OCI-LY7 (cell line): ENCODE measurements around the gene ATP4A. TPM values are rescaled to one million over a fixed set of nuclear protein-coding genes. Genes with fewer than 3 reads are reported as not detected.

Experiments used
- BruUV-seq: library from RNA; stranded (reverse); fragments of 400-500 nt; replicated peaks from 2 replicates; lab custom pipeline; 2021; lab: Mats Ljungman, UMichigan
- CTCF ChIA-PET: fragments of 300-600 bp; sonication (Branson Sonifier 250); formaldehyde crosslinking; loops from one replicate; lab custom pipeline; 2022; ENCODE audit warnings: antibody characterized with exemption; ENCODE audit not compliant: unreplicated experiment; lab: Charles Lee
- POLR2A ChIA-PET: fragments of 300-600 bp; sonication (Branson Sonifier 250); formaldehyde crosslinking; loops from one replicate; lab custom pipeline; 2022; ENCODE audit warnings: antibody characterized with exemption; lab: Charles Lee
- DNase-seq: peaks from one replicate; pipeline ENCODE4 v3.0.0-alpha.2; 2015; ENCODE audit warnings: low spot score
- H2AFZ ChIP-seq: fragments of 200-600 bp; sonication (generic), shearing (Covaris generic); 2 replicates; pipeline ENCODE4 v1.6.1; 2014; ENCODE audit warnings: mild to moderate bottlenecking, antibody characterized with exemption, low read length, moderate library complexity
- H3K27ac ChIP-seq: fragments of 200-600 bp; sonication (generic); 2 replicates; pipeline ENCODE4 v1.5.1; 2014; ENCODE audit warnings: mixed run types, low read depth, mild to moderate bottlenecking, moderate library complexity, low read length, inconsistent platforms; ENCODE audit not compliant: poor library complexity, severe bottlenecking
- H3K36me3 ChIP-seq: fragments of 200-600 bp; sonication (generic); 2 replicates; pipeline ENCODE4 v1.6.1; 2014; ENCODE audit warnings: mild to moderate bottlenecking, antibody characterized with exemption, low read length, moderate library complexity, mixed read lengths; ENCODE audit not compliant: insufficient read depth
- H3K4me1 ChIP-seq: fragments of 200-600 bp; sonication (generic); 2 replicates; pipeline ENCODE4 v1.5.1; 2014; ENCODE audit warnings: mild to moderate bottlenecking, low read length; ENCODE audit not compliant: insufficient read depth, poor library complexity, severe bottlenecking
- H3K4me2 ChIP-seq: fragments of 200-600 bp; sonication (generic); 2 replicates; pipeline ENCODE4 v1.6.1; 2014; ENCODE audit warnings: mild to moderate bottlenecking, low read length
- H3K4me3 ChIP-seq: fragments of 200-600 bp; sonication (generic); 2 replicates; pipeline ENCODE4 v1.5.1; 2014; ENCODE audit warnings: mild to moderate bottlenecking, low read depth, low read length; ENCODE audit not compliant: poor library complexity, severe bottlenecking
- H3K79me2 ChIP-seq: fragments of 200-600 bp; sonication (generic); 2 replicates; pipeline ENCODE4 v1.6.1; 2016; ENCODE audit warnings: low read depth, mild to moderate bottlenecking, low read length, moderate library complexity, mixed read lengths; ENCODE audit not compliant: insufficient read depth
- H3K9me2 ChIP-seq: fragments of 200-600 bp; sonication (generic); 2 replicates; pipeline ENCODE4 v1.6.1; 2016; ENCODE audit warnings: mild to moderate bottlenecking, low read length, mixed read lengths; ENCODE audit not compliant: insufficient read depth
- H3K9me3 ChIP-seq: fragments of 200-600 bp; sonication (generic); 2 replicates; pipeline ENCODE4 v1.6.1; 2014; ENCODE audit warnings: mild to moderate bottlenecking, mixed run types, low read length, mixed read lengths
- H4K20me1 ChIP-seq: fragments of 200-600 bp; sonication (generic); 2 replicates; pipeline ENCODE4 v1.6.1; 2014; ENCODE audit warnings: mild to moderate bottlenecking, antibody characterized with exemption, low read length, moderate library complexity, mixed read lengths; ENCODE audit not compliant: insufficient read depth
- EZH2phosphoT487 ChIP-seq: fragments of 200-600 bp; sonication (generic); IDR thresholded peaks from 2 replicates; pipeline ENCODE4 v1.6.1; 2018; ENCODE audit warnings: low read depth, borderline replicate concordance, mild to moderate bottlenecking, mixed run types, antibody characterized with exemption, low read length, moderate library complexity, mixed read lengths
- intact Hi-C: fragments of 100-400 bp; cut with micrococcal nuclease; formaldehyde crosslinking; loops from one replicate; pipeline ENCODE4 v1.10.0; 2022; ENCODE audit not compliant: unreplicated experiment
- total RNA-seq, 2 experiments: library from RNA; depleted of rRNA in 1 of 2; stranded (reverse); fragments of >200 nt in 1 of 2; shearing (Covaris generic) in 1 of 2; gene quantifications; 2 replicates each; pipeline ENCODE4 v1.2.3, GENCODE V29; 2014 to 2022
- TF ChIP-seq, protein P1 (sequence below): fragments of 200-600 bp; sonication (generic); conservative IDR thresholded peaks from 2 replicates; pipeline ENCODE4 v1.5.1; 2014; ENCODE audit warnings: mild to moderate bottlenecking, antibody characterized with exemption, low read length, moderate library complexity, mixed read lengths

The ATP4A gene
- total RNA-seq, 2 experiments from 2014 or later, result 0.36 to 0.92 TPM

DNA sequence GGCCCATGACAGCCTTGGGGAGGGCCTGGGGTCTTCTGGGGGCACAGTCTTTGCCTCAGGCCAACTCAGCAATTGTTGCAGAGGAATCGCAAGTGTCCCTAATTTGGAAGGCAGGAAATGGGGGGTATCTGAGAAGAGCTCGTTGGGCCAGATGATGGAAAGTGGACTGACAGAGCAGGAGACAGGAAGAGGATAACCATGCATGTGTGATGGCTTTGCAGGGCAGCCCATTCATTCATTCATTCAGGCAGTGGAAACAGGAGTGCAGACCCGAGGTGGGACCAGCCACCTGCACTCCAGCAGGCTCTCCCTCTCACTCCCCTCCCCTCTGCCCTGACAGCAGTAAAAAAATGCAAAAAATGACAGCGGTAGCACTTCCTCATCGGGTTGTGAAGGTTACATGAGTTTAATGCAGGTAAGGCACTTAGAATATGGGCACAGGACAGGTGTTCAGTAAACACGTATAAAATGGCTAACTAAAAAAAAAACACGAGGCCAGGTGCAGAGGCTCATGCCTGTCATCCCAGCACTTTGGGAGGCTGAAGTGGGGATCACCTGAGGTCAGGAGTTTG lies 23.0 kb downstream of the ATP4A start:
- ChIA-PET CTCF (no interaction called here), POLR2A (no interaction called here)
- Histone ChIP-seq H3K4me1 (peaks cover 24% of the 10 kb centered on the region), H3K79me2 (peaks cover 13% of the 10 kb centered on the region; the same call in 1 of the 2 replicates), H4K20me1 (no peaks in the 10 kb centered on the region), H3K9me3 (no peaks in the 10 kb centered on the region), H3K36me3 (no peaks in the 10 kb centered on the region), H2AFZ (no peak overlapping the region), H3K4me3 (no peak overlapping the region), H3K27ac (peak overlapping the region; percentile 3), H3K4me2 (peak overlapping the region; percentile 48), H3K9me2 (no peaks in the 10 kb centered on the region)
- intact Hi-C loops, result no loop called here
- BruUV-seq, result no TSS peak
- TF ChIP-seq, protein P1, sequence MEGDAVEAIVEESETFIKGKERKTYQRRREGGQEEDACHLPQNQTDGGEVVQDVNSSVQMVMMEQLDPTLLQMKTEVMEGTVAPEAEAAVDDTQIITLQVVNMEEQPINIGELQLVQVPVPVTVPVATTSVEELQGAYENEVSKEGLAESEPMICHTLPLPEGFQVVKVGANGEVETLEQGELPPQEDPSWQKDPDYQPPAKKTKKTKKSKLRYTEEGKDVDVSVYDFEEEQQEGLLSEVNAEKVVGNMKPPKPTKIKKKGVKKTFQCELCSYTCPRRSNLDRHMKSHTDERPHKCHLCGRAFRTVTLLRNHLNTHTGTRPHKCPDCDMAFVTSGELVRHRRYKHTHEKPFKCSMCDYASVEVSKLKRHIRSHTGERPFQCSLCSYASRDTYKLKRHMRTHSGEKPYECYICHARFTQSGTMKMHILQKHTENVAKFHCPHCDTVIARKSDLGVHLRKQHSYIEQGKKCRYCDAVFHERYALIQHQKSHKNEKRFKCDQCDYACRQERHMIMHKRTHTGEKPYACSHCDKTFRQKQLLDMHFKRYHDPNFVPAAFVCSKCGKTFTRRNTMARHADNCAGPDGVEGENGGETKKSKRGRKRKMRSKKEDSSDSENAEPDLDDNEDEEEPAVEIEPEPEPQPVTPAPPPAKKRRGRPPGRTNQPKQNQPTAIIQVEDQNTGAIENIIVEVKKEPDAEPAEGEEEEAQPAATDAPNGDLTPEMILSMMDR, result no peak
- no peak for TF ChIP-seq EZH2phosphoT487
- DNase-seq, result peak; percentile 49

- no peaks in the 10 kb centered on the region for H3K9me2 ChIP-seq
- BruUV-seq, result no TSS peak
- H3K79me2 ChIP-seq, result peaks cover 10% of the 10 kb centered on the region; the same call in 1 of the 2 replicates
- peaks cover 24% of the 10 kb centered on the region for H3K4me1 ChIP-seq
- H3K36me3 ChIP-seq, result no peaks in the 10 kb centered on the region
- TF ChIP-seq, protein P1, result no peak
- H3K4me2 ChIP-seq, result no peak overlapping the region
- ChIA-PET CTCF (no interaction called here), POLR2A (no interaction called here)
- DNase-seq, result no peak
- H3K9me3 ChIP-seq, result no peaks in the 10 kb centered on the region
- no peak overlapping the region for H3K4me3 ChIP-seq
- no peak overlapping the region for H3K27ac ChIP-seq
- no peaks in the 10 kb centered on the region for H4K20me1 ChIP-seq
- no peak overlapping the region for H2AFZ ChIP-seq
- intact Hi-C loops, result no loop called here
These were observed 23.6 kb downstream of the ATP4A start for GRCh38 chr19:35539850-35540249.

GRCh38 chr19:35539314-35539713 lies 24.1 kb downstream of the ATP4A start:
- DNase-seq, result no peak
- intact Hi-C loops, result no loop called here
- peaks cover 5% of the 10 kb centered on the region; the same call in 1 of the 2 replicates for H3K79me2 ChIP-seq
- no peak overlapping the region for H3K27ac ChIP-seq
- TF ChIP-seq, protein P1, result no peak
- no peak for TF ChIP-seq EZH2phosphoT487
- H3K4me2 ChIP-seq, result no peak overlapping the region
- H4K20me1 ChIP-seq, result no peaks in the 10 kb centered on the region
- H3K9me3 ChIP-seq, result no peaks in the 10 kb centered on the region
- no peaks in the 10 kb centered on the region for H3K36me3 ChIP-seq
- CTCF ChIA-PET, result no interaction called here
- no peaks in the 10 kb centered on the region for H3K9me2 ChIP-seq
- BruUV-seq, result no TSS peak
- H2AFZ ChIP-seq, result no peak overlapping the region
- H3K4me3 ChIP-seq, result no peak overlapping the region
- POLR2A ChIA-PET, result no interaction called here
- peaks cover 20% of the 10 kb centered on the region for H3K4me1 ChIP-seq
